Measurements from ENCODE around the gene CAMK2G.
"Not testable (repeated sequence)": the region's sequence is repeated elsewhere in the genome, so short reads cannot be mapped to it uniquely, and the experiment has no call there.

Gene CAMK2G

DNA sequence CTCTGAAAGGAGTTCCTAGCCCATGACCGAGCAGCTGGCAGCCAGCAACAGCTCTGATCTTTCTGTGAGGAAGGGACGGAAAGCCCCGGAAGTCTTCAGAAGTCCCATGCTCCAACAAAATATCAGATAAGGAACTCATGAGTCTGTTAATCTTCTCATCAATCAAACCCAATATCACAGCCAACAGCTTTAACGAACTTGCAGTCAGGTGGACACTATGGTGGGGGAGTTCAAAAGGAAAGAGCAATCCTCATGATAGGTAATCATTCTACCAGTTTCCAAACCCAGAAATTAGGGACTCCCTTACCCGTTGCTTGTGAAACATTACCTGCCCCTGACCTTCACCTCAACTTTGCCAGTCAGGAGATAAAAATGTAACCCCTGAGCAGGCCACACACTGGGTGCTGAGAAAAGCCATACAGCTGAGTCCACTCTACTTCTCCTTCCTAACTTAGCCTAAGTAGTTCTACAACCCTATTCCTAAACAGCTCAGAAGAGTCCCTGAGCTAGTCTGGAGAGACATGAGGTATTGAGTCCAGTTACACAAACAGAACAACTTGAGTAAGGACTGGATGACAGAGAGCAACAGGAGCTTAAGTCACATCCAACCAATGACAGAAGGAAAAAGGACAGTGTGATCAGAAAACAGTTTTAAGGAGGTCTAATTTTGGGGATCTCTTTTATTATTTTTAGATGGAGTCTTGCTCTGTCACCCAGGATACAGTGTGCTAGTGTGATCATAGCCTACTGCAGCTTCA is 65.1 kb downstream of the CAMK2G start:
- DNase-seq = no peak

DNA sequence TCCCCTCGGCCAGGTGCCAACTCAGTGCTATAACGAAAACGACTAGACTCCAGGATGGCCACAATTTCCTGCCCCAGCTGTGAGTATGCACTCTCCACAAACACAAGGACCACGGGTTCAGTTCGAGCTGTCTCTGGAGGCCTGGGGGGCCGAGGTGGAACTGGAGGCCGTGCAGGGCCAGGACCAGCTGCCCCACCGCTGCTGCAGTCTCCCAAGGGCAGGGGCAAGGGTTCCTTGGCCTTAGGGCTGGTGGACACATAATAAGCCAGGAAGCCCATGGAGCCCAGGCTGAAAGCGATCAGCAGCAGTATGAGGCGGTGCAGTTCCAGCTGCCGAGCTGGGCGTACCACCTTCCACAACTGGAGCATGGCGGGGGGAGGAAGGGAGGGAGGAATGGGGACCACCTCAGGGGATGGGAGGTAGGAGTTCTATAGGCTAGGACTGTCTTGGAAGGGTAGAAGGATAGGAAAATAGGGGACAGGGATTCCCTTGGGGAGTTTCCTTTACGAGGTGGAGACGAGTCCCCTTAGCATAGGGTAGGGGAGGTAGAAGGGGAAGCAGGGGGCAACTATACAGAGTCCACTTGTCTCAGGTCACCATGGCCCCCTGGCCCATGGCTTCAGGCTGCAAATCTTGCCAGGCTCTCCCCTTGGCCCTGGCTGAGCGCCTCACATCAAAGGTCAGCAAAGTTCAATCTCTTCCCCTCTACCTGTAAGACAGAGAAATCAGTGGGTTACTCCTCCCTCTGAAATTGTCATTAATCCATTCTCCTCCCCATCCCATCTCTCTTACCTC is 66.1 kb downstream of the CAMK2G start:
- no peak for DNase-seq

DNA sequence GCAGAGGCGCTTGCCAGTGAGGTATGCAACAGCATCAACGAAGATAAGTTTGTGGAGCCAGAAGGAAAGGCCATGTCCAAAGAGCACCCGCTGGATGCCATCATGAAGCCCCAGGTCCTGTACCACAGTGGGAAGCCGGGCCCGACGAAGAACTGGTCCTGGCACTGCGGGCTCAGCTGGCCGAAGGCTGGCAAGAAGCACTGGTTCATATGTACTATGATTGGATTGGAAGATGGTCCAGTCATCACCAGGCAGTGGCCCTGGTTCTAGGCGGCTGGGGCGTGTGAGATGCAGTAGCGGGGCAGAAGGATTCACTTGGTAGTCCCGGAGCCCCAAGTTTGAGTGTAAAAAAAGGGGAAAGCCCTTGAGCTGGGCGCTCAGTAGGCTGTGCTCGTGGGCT is 66.9 kb downstream of the CAMK2G start:
- no peak for DNase-seq

DNA sequence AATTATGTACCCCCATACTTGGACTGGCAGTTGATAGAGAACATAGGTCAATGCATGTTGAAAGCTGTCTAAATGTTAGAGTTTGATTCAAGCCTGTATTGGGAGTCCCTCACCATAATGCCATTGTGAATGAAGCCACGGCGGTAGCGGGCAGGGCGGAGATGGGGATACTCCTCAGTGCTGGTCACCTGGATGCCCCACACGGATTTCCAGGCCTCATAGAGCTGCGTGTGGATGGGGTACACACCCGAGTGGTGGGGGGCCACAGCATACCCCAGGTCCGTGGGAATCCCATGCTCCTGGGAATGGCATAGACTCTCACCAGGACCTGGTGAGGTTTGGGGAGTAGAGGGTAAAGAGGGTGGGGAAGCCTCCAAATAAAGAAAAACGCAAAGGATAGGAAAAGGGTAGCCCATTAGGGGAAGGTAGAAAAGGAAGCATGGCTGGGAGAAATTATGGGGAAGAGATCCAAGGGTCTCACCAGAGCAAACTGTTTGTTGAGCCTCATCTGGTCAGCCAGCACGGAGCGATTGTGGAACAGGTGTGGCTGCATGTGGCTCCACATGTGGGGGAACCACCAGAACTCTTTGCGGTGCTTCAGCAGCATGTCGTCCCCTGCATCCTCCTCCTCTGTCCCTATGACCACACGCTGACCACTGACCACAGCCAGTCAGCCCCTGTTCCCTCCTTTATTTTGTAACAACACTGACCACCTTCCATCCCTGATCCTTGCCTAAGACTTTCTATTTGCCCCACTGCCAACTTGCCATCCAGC is 68.0 kb downstream of the CAMK2G start:
- no peak for DNase-seq

DNA sequence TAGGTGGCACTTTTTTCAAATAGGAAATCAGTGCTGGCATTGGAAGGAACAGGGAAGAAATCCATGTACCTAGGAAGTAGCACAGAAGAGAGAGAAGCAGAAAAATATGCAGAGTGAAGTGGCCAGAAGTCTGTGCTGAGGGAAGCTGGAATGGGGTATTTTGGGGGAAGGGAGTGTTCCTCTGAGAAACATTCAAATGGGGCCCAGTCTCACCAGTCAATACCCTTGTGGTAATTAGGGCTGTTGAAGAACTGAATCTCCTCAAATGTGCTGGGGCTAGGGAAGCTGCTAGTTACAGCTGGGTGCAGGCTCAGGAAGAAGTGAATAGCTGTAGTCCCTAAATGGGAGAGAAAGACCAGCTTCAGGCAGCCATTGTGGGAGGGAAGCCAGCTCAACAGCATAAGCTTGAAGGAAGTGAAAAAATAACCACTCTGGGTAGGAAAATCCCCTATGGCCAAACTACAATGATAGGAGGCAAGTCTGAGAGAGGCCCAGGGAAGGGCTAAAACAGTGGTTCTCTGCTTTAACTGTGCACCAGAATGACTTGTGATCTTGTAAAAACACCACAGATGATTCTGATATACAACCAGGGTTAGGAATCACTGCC is 70.6 kb downstream of the CAMK2G start:
- no peak for DNase-seq

DNA sequence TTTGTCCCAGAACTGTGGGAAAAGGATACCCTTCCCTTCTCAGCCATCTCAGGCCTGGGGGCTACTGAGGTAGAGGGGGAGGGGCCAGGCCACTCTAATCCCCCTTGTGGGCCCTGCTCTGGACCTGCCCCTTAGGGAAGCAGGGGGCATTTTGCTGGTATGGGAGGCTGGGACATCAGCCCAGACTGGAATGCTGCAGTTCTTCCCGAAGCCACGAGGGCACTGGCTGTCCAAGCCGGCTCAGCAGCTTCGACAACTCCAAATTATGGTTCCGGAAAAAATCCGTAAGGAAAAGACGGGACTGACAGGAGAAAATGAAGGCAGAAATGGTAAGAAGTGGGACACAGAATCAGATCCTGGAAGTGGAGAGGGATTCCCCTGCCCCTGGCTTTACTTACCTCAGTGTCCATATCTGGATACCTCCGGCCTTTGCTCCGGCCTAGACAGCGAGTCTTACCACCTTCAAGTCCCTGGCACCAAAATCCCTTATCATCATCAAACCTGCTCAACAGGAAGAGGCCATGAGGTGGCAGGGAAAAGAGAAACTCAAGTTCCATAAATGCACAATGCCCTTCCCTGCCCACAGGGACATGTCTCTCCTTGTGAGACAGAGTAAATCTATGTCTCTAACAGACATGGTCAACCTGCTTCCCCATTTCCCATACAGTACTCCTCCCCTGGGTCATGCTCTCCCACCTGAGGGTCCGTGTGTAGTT is 71.9 kb downstream of the CAMK2G start:
- DNase-seq = no peak

DNA sequence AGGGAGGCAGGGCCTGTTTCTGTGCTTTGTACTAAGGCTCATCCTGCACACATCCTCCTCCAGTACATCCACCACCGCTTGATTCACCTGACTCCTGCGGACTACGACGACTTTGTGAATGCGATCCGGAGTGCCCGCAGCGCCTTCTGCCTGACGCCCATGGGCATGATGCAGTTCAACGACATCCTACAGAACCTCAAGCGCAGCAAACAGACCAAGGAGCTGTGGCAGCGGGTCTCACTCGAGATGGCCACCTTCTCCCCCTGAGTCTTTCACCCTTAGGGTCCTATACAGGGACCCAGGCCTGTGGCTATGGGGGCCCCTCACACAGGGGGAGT is 73.1 kb downstream of the CAMK2G start:
- no peak for DNase-seq

DNA sequence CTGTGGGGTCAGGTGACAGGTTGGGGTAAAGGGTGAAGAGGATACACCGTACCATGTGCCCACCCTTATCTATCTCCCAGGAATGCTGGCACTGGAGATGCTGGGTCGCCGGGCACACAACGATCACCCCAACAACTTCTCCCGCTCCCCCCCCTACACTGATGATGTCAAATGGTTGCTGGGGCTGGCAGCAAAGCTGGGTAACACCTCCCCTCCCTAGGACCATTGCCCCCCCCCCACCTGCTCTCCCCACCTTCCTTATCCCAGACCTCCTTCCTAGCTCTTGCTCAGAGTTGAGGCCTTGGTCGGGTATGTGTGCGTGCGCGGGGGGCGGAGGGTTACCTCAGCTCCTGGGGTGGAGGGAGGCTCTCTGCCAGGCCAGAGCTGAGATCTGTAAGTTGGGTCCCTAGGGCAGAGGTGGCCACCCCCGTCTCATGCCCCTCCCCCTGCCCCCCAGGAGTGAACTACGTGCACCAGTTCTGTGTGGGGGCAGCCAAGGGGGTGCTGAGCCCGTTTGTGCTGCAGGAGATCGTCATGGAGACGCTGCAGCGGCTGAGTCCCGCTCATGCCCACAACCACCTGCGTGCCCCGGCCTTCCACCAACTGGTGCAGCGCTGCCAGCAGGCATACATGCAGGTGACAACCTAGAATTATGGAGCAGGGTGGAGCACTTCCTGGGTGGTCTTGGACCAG is 73.6 kb downstream of the CAMK2G start:
- no peak for DNase-seq

DNA sequence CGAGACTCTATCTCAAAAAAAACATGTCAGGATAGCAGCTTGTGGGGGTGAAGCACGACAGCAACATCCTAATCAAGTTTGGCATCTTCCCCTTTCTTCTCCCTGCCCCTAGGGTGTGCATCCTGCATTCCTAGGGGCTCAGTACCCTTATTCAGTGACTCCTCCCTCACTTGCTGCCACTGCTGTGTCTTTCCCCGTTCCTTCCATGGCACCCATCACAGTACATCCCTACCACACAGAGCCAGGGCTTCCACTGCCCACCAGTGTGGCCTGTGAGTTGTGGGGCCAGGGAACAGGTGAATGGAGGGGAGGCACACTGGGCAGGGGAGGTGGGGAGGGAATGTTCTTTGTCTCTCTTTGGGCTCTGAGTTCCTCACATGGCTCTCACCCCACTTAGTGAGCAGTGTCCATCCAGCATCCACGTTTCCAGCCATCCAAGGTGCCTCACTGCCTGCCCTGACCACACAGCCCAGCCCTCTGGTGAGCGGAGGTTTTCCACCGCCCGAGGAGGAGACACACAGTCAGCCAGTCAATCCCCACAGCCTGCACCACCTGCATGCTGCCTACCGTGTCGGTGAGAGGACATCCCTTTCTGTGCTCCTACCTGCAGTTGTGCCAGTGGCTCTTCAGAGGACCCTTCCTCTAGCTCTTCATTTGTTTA is 74.3 kb downstream of the CAMK2G start:
- no peak for DNase-seq

DNA sequence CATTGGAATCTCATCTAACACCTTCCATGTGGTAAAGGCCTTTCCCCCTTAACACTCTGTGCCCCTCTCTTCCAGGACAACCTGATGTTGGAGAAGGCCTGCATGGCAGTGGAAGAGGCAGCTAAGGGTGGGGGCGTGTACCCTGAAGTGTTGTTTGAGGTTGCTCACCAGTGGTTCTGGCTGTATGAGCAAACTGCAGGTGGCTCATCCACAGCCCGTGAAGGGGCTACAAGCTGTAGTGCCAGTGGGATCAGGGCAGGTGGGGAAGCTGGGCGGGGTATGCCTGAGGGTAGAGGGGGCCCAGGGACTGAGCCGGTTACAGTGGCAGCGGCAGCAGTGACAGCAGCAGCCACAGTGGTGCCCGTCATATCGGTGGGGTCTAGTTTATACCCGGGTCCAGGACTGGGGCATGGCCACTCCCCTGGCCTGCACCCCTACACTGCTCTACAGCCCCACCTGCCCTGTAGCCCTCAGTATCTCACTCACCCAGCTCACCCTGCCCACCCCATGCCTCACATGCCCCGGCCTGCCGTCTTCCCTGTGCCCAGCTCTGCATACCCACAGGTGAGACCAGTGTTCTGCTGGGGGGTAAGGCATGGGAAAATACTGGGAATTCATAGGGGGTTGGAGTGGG is 75.3 kb downstream of the CAMK2G start:
- DNase-seq = no peak

DNA sequence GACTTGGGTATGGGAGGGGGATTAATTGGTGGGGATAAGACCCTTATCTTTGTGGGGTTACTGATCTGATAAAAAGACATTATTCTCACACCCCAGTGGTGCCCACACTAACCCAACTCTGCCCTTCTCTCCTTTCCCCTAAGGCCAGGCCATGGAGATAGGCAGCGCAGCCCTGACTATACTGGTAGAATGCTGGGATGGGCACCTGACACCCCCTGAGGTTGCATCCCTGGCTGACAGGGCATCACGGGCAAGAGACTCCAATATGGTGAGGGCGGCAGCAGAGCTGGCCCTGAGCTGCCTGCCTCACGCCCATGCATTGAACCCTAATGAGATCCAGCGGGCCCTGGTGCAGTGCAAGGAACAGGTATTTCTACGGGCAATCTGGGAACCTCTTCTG is 76.3 kb downstream of the CAMK2G start:
- DNase-seq = no peak

DNA sequence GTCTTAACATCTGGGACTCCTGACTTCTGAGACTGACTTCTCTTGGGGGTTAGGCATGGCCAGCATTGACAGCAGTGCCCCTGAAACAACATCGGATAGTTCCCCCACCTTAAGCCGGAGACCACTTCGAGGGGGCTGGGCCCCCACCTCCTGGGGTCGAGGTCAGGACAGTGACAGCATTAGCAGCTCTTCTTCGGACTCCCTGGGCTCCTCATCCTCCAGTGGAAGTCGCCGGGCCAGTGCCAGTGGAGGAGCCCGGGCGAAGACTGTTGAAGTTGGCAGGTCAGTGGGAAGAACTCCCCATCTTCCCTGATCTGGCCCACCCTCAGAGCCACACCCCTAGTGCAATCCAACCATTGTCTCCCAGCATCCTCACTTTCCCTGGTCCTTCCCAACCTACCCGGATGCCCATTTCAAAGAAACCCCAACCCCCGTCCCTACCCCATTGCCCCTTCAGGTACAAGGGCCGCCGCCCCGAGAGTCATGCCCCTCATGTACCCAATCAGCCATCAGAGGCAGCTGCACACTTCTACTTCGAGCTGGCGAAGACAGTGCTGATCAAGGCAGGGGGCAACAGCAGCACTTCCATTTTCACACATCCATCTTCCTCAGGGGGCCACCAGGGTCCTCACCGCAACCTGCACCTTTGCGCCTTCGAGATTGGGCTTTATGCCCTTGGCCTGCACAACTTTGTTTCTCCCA is 76.9 kb downstream of the CAMK2G start:
- no peak for DNase-seq

DNA sequence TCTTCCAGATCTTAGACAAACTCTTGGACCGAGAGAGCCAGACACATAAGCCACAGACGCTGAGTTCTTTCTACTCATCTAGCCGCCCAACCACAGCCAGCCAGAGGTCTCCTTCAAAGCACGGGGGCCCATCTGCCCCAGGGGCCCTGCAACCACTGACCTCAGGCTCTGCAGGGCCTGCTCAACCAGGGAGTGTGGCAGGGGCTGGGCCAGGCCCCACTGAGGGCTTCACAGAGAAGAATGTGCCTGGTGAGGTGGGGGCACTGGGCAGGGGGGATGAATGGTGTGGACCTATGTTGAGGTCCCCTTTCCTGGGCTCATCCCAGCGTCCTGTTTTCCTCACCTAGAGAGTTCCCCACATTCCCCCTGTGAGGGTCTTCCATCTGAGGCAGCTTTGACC is 77.6 kb downstream of the CAMK2G start:
- no peak for DNase-seq

DNA sequence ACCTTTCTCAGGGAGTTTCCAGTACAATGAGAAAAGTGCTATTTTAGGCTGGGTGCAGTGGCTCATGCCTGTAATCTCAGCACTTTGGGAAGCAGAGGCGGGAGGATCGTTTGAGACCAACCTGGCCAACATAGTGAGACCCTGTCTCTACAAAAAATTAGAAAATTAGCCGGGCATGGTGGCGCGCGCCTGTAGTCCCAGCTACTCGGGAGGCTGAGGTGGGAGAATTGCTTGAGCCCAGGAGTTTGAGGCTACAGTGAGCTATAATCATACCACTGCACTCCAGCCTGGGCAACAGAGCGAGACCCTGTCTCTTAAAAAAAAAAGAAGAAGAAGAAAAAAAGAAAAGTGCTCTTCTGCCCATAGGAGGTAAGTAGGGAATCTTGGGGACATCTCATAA is 78.3 kb downstream of the CAMK2G start:
- DNase-seq = not testable (repeated sequence)

DNA sequence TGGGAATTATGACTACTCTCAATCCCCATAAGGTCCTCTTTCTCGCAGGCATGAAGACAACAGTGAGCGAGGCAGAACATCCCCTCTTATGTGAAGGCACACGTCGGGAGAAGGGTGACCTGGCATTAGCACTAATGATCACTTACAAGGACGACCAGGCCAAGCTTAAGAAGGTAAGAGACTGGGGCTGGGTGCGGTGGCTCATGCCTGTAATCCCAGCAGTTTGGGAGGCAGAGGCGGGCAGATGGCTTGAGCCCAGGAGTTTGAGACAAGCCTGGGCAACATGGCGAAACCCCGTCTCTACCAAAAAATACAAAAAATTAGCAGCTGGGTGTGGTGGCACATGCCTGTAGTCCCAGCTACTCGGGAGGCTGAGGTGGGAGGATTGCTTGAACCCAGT is 78.9 kb downstream of the CAMK2G start:
- DNase-seq = not testable (repeated sequence)

DNA sequence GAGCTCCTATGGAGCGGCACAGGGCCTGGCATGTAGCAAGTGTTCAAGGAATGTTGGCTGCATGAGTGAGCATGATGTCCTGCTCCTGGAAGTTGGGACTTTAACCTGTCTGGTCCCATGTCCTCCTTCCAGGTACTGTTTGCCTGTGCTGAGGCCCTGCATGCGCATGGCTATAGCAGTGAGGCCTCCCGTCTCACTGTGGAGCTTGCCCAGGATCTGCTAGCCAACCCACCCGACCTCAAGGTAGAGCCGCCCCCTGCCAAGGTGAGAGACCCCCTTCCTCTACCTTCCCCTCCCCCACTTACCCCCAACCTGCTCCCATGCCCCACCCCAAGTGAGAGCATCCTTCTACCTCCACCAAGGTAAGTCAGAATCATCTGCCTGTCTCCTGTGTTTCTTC is 80.9 kb downstream of the CAMK2G start:
- no peak for DNase-seq

DNA sequence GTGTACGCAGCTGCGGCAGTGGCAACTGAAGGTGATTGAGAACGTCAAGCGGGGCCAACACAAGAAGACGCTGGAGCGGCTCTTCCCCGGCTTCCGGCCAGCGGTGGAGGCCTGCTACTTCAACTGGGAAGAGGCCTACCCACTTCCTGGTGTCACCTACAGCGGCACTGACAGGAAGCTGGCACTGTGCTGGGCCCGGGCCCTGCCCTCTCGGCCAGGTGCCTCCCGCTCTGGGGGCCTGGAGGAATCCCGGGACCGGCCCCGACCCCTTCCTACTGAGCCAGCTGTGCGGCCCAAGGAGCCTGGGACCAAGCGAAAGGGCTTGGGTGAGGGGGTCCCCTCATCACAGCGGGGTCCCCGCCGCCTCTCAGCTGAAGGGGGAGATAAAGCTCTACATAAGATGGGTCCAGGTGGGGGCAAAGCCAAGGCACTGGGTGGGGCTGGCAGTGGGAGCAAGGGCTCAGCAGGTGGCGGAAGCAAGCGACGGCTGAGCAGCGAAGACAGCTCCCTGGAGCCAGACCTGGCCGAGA is 82.4 kb downstream of the CAMK2G start:
- no peak for DNase-seq

DNA sequence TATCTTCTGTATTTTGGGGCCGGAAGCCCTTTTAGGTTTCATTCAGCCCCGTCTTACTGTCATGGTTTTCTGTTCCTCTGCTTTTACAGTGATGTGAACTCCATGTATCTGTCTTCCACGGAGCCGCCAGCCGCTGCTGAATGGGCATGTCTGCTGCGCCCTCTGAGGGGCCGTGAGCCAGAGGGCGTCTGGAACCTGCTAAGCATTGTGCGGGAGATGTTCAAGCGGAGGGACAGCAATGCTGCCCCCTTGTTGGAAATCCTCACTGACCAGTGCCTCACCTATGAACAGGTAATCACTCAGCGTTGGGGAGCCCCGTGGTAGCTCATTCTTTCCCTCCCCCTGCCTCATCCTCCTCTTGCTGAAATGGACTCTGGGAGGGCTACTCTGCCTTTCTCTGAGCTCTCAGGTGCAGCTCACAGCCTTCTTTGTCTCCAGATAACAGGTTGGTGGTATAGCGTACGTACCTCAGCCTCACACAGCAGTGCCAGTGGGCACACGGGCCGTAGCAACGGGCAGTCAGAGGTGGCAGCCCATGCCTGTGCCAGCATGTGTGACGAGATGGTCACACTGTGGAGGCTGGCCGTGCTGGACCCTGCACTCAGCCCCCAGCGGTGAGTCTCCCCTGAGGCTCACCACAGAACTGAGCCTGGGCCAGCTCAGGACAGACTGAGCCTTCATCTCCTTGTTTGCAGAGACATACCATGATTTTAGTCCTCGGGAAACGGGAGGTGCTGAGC is 83.3 kb downstream of the CAMK2G start:
- no peak for DNase-seq

DNA sequence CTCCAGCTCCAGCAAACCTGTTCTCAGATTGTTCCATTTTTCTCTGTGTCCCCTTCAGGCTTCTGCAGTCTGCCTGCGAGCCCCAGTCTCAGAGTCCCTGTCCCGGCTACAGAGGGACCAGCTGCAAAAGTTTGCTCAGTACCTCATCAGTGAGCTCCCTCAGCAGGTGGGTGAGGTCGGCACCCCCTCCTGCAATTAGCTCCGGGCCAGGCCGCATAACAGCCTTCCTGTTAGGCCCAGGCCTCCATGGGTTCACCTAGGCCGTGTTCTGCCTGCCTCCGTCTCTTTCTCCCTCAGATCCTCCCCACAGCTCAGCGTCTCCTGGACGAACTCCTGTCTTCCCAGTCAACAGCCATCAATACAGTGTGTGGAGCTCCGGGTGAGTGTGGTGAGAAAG is 84.7 kb downstream of the CAMK2G start:
- DNase-seq = no peak

All from right forelimb (tissue), 1 donor.